NCI-H226 (cell line): Measurements from ENCODE around the gene PPP1R37.
"Not testable (repeated sequence)": the region's sequence is repeated elsewhere in the genome, so short reads cannot be mapped to it uniquely, and the experiment has no call there.

ENCODE experiments used
- DNase-seq: peaks from one replicate; pipeline ENCODE4 v3.0.0-alpha.2; 2015

Gene PPP1R37

GRCh38 chr19:45097450-45097775 lies 4.4 kb downstream of the PPP1R37 start:
- no peak for DNase-seq

DNA sequence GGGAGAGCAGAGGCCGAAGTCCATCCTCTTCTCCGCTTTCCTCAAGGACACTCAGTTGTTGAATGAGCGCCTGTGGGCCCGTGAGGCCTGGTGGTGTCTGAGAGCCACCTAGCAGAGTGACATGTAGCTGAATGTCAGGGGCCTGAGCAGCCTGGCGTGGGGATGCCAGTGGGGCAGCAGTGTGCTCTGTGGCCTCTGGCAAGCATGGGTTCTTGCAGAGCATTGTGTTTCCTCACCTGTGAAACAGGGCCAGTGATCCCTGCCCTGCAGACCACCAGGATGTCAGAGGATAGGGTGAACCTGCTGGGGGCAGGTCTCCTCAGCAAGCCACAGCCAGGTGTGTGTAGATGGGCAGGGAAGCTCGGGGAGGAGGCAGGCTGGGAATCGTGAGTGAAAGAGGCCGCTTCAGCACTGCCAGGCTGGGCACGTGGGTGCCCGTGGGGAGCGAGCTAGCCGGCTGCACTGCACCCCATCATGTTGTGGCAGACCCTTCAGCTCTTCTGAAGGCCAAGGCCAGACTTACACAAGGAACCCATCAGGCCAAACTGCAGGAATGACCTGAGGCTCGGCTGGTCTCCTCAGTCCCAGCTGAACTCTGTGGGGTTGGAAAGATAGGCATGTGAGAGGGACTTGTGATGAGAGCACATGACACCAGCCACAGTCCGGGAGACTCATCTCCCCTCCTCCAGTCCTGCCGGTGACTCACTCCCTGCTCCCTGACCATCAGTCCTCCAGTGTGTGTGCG lies 5.0 kb downstream of the PPP1R37 start:
- DNase-seq = peak; percentile 81

DNA sequence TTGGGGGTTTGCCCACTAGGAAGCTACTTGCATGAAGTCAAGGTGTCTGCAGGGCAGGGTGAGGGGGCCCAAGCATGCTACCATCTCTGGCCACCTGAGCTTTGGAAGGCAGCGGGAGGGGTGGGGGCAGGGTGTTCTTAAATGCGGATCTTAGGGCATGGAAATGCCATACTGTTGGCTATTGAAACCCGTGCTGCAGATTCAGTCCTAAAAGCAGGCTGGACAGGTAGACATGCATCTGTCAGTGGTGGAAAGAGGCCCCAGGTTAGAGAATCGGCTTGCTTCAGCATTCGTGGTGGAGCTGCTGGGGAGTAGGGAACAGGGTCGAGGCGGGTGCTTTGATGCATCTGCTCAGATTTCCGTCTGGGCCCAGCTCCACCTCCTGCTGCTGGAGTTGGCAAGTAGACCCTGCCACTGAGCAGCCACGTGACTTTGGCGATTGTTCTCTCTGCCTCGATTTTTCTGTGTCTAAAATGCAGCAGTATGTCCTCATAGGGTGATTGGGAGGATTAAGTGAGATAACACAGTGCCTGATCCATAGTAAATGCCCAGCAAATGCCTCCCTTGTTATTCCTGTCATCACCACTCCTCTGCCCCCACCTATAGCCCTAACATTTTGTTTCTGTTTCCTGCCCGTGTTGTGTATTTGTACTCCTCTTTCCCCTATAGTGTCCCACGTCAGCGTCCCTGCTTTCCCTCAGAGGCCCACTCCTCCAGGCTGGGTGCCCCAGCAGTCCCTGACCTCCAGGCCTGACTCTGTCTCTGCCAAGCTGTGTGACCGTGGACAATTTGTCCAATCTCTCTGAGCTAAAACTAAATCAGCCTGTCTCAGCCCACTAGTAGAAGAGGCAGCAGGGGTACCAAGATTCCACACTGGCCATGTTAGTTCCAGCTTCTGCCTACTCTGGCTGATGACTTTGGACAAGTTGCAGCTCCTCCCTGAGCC lies 5.8 kb downstream of the PPP1R37 start:
- no peak for DNase-seq

DNA sequence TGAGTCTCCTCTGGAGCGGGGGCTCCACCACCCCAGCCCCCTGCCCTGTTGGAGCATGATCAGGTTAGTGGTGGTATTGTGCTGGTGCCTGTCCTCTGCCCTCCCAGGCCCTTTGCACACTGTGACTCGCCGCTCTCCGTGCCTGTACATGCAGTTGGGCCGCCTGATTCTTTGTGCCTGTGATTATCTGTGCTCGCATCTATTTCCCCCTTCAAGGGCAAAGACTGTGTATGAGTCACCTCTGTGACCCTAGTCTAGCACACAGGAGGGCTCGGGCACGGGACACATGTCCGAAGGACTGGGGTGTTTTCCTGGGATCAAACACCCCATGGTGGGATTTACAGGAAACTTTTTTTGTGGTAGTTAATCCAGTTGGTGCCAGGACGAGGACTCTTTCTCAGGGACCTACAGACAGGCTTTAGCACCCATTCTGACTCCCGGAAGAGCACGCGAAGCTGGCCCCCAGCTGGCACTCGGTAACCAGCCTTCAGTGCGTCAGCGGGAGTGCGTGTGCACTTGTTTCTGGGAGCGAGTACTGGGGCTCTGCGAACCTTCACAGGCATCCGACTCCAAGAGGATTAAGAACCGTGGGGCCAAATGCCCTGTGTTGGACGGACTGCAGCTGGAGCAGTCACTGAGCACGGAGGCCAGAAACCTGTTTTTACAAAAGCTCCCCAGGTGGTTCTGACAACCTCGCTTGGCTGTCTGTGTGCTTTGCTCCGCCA lies 6.7 kb downstream of the PPP1R37 start:
- DNase-seq = no peak

DNA sequence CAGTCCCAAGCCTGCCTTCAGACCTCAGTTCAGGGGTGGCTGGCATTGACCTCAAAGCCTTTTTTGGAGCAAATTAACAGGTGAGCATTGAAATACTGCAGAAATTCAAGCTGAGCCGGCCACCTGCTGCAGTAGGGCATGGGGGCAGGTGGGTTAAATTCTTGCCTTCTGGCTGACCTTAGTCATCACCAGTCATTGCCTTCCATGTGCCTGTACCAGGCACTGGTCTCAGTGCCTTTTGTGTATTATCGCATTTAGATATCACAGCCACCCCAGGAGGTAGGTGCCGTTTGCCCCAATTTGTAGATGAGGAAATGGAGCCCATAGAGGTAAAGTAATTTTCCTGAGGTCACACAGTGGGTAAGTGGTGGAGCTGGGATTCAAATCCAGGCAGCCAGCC lies 7.2 kb downstream of the PPP1R37 start:
- DNase-seq = no peak

DNA sequence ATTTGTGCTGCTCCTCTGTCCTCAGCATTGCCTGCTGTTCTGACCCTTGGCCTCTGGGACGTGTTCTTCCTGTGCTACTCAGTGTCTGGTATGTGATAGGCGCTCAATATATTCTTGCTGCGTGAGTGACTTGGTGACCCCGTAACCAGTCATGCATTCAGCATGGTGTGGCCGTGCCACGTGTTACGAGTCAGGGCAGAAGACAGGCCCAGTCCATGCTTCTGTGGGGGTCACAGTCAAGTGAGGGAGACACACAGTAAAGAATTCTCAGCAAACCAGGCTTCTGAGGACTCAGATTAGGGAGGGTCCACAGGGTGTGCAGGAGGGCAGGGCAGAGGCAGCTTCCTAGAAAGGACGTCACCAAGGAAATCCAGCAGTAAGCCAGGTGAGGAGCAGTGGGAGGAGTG lies 7.9 kb downstream of the PPP1R37 start:
- no peak for DNase-seq

- DNase-seq = no peak
Measured at GRCh38 chr19:45101806-45102205, 8.8 kb downstream of the PPP1R37 start.

DNA sequence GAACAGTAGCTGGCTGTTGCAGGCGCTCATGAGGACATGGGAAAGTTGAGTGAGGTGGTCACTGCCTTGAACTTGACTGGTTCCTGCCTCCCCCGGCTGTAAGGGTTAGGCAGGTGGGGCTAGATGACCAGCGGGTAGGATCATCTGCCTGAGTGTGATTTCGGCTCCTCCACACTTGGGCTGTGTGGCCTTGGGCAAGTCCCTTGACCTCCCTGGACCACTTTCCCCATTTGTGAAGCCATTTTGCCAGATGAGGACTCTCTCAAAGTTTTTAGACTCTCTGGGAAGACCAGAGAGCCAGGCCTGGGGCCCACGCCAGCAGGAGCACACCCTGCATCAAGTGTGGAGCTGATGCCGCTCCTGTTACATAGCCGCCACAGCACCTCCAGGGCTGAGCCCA lies 9.5 kb downstream of the PPP1R37 start:
- DNase-seq = no peak

DNA sequence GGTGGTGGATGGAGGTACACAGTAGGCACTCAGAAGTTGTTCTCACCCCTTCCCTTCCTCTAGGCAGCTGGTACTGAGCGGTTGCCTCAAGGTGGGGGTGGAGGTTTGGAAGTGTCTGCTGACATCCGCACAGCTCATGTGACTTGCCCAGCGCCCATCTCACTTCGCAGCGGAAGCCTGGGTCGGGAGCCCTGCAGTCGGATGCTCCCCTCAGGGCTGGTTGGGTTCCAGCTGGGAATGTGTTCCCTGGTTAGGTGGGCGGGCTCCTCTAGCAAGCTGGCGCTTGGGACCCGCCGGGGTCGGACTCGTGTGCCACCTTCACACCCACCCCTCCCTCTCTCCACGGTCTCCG lies 10.2 kb downstream of the PPP1R37 start:
- no peak for DNase-seq

- no peak for DNase-seq
Measured at GRCh38 chr19:45103508-45104319, 10.7 kb downstream of the PPP1R37 start.

DNA sequence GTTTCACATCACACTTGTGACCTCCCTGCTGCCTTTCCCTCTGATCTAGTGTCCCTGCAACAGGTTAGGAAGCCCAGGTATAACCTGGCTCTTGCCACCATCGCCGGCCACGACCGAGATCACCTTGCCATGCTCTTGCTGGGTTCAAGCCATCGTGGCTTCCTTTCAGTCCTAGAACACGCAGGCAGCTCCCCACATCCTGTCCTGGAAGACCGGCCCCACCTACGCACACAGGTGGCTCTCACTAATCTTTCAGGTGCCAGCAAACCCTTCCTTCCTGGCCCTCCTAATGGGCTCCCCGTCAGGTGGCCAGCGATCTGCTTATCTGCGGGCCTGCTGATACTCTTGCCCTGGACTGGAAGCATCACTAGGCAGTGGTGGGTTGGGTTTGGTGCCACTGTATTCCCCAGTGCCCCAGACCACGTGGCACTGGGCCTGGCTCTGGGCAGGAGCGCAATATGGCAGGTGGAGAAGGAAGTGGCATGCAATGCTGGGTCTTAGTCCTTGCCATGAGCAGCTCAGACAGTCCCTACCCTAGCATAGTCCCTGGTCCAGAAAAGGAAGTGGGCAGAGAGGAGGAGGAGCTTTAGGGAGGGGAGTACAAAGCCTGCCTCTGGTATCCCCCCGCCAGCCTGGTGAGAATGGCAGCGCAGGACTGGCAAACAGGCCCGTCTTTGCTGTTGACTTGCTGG lies 11.8 kb downstream of the PPP1R37 start:
- DNase-seq = no peak

DNA sequence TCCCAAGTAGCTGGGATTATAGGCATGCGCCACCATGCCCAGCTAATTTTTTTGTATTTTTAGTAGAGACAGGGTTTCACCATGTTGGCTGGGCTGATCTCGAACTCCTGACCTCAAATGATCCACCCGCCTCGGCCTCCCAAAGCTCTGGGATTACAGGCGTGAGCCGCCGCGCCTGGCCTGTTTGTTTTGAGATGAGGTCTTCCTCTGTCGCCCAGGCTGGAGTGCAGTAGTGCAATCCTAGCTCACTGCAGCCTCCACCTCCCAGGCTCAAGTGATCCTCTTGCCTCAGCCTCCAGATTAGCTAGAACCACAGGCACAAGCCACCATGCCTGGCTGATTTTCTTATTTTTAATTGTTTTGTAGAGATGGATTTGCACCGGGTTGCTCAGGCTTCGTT lies 13.4 kb downstream of the PPP1R37 start:
- DNase-seq = not testable (repeated sequence)

GRCh38 chr19:45107621-45108150 lies 14.7 kb downstream of the PPP1R37 start:
- DNase-seq = no peak

DNA sequence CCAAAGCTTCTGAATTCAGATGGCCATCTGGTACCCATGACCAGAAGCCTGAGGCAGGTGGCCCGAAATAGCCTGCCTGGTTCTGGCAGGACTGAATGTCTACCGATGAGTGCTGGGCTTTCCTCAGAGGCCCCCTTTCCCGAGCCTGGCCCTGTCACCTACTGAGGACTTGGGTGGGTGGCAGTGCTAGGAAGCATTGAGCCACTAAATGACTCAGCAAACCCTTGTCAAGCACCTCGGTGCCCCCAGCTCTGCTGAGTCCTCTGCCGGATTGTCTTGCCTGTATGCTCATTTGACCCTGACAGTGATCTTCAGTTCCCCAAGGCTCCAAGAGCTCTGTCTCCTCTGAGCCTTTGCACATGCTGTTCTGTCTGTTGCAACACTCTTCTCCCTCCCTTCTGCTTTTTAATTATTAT lies 17.9 kb downstream of the PPP1R37 start:
- DNase-seq = no peak

DNA sequence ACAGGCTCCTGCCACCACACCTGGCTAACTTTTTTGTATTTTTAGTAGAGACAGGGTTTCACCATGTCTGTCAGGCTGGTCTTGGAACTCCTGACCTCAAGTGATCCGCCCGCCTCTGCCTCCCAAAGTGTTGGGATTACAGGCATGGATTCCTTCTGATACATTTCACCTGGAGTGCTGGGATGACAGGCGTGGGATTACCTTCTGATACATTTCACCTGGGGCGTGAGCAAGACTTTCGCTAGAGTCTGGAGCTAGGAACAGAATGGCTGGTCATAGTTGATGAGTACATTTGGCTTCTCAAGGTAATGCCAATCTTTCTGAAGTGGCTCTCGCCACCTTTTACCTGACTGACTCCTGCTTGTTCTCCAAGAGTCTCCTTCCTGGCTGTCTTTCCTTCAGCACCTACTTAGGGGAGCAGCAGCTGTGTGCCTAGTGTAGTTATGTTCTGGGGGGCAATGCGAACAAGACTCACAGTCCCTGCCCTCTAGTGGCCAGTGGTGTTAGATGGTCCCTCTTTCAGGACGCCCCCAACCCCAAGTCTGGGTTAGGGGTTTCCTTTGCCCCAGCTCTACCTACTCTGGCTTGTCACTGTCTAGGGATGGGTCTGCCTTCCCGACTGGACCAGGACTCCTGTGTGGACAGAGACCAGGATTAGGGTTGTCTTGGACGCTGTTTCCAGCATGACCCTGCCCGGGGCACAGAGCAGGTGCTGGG lies 19.3 kb downstream of the PPP1R37 start:
- DNase-seq = no peak

DNA sequence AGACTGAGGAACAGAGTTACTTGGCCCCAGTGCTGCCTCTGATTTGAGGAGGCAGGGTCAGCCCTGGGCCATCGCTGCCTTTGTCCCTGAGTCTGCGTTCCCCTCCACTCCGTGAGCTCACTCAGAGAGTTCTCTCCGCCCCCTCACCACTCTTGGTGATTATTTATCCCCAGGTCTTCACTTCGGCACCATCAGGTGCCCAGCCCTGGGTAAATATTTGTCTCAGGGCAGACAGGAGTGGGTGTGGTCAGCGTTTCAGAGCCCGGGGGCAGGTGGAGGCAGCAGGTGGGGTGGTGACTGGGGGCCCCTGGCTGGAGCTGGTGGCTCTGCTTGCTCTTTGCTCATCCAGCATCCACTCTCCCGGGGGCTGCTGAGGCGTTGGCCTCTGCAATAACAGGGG lies 20.6 kb downstream of the PPP1R37 start:
- DNase-seq = no peak

GRCh38 chr19:45114116-45114515 lies 21.1 kb downstream of the PPP1R37 start:
- DNase-seq = no peak

GRCh38 chr19:45115809-45116615 lies 23.0 kb downstream of the PPP1R37 start:
- DNase-seq = no peak

DNA sequence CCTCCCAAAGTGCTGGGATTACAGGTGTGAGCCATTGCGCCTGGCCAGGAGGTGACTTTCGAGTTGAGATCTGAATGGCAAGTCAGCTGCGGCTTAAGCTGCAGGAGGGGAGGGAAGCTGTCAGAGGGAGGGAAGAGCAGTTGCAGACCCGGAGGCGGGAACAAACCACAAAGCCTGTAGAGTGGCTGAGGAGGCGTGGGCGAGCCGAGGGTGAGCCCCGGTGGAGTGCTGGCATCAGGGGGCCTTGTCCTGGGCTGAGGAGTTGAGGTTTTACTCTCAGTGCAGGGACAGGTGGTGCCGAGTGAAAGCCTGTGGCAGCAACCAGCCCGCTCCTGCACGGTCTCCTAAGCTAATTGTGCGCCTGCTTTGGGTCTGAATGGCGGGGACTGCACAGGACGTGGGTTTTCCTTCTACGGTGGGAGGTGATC lies 24.2 kb downstream of the PPP1R37 start:
- no peak for DNase-seq

DNA sequence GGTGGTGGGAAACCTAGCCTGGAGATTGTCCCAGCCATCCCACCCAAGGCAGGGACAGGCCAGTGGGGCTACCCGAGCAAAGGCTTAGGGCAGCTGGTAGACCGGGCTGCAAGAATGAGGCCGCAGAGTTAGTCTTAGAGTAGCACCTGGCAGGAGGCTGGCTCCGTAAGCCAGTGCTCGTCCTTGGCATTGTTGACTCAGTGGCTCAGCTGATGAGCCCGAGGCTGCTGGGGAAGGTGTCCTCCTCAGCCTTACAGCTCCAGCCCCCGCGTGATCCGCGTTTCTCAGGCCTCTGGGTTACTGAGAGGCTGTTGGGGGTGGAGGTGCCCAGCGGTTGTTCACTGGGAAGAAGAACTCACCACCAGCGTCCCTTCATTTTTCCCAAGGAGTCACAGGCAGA lies 24.7 kb downstream of the PPP1R37 start:
- DNase-seq = no peak
